Spleen (tissue), 11 donors: ENCODE data around the gene TMEM151A. TPM values are rescaled to one million over a fixed set of nuclear protein-coding genes. Genes with fewer than 3 reads are reported as not detected.

Experiments
- DNase-seq: peaks from one replicate; pipeline ENCODE4 v3.0.0-alpha.2; 2020
- H3K27ac ChIP-seq, 8 donors: fragments of 200-600 bp; sonication (generic) in 7 of 8; 1 replicate in 4 of 8; 2 replicates in 4 of 8; pipeline versions ENCODE4 v1.5.0 to v1.8.0; 2016 to 2021; ENCODE audit warnings: inconsistent platforms in 4 of 8, mild to moderate bottlenecking in 4 of 8, moderate library complexity in 1 of 8
- H3K27me3 ChIP-seq, 7 donors: fragments of 200-600 bp; sonication (generic) in 6 of 7; replicated peaks in 1 of 7; 1 replicate in 4 of 7; 2 replicates in 3 of 7; pipeline versions ENCODE4 v1.5.0 to v1.8.0; 2016 to 2021; ENCODE audit warnings: inconsistent platforms in 3 of 7, mild to moderate bottlenecking in 1 of 7
- H3K36me3 ChIP-seq, 6 donors: fragments of 200-600 bp; sonication (generic) in 5 of 6; 1 replicate in 4 of 6; 2 replicates in 2 of 6; pipeline versions ENCODE4 v1.5.0 to v1.8.0; 2016 to 2021; ENCODE audit warnings: inconsistent platforms in 2 of 6
- H3K4me1 ChIP-seq, 6 donors: fragments of 200-600 bp; sonication (generic) in 5 of 6; 1 replicate in 3 of 6; 2 replicates in 3 of 6; pipeline versions ENCODE4 v1.5.0 to v1.8.0; 2016 to 2021; ENCODE audit warnings: inconsistent platforms in 3 of 6
- H3K4me3 ChIP-seq, 8 donors: fragments of 200-600 bp; sonication (generic) in 7 of 8; 1 replicate in 4 of 8; 2 replicates in 4 of 8; pipeline versions ENCODE4 v1.5.0 to v1.8.0; 2016 to 2021; ENCODE audit warnings: inconsistent platforms in 4 of 8, mild to moderate bottlenecking in 4 of 8, moderate library complexity in 2 of 8
- H3K9me3 ChIP-seq, 8 donors: fragments of 200-600 bp; sonication (generic) in 7 of 8; 1 replicate in 4 of 8; 2 replicates in 4 of 8; pipeline versions ENCODE4 v1.5.0 to v1.8.0; 2016 to 2021; ENCODE audit warnings: inconsistent platforms in 4 of 8
- POLR2A ChIP-seq, 3 donors: fragments of 450-650 bp; IDR thresholded peaks; one replicate each; pipeline ENCODE4 v1.5.1; 2017; ENCODE audit warnings: antibody characterized with exemption in 3 of 3, mild to moderate bottlenecking in 1 of 3
- POLR2AphosphoS5 ChIP-seq, 3 donors: sonication (generic); formaldehyde crosslinking; IDR thresholded peaks; one replicate each; pipeline ENCODE4 v1.5.1; 2017; ENCODE audit warnings: antibody characterized with exemption in 3 of 3
- WGBS, 5 donors: extraction: QIAGEN DNeasy Blood & Tissue Kit in 3 of 5; methylation state at CpG; one replicate each; pipeline versions ENCODE4 v1.1.5 to v1.1.7; 2013 to 2018; 5-methylcytosine and 5-hydroxymethylcytosine counted together
- intact Hi-C: fragments of 100-400 bp; cut with DNase I; formaldehyde crosslinking; loops from one replicate; pipeline ENCODE4 v1.15.0; 2023; ENCODE audit warnings: low total_unique reads
- polyA plus RNA-seq, 3 donors: library from polyadenylated mRNA; stranded (reverse); fragments of 200-250 nt; gene quantifications; one replicate each; pipeline ENCODE4 v1.2.1, GENCODE V29; 2013
- total RNA-seq, 7 donors: library from RNA; depleted of rRNA in 3 of 7; stranded (reverse); fragments of >200 nt in 3 of 7; fragmentation: NEBNext Ultra II Directional in 4 of 7; extraction: Animal tissue kit (Norgen Biotek cat#: 25700) in 4 of 7; gene quantifications; one replicate each; pipeline versions ENCODE4 v1.1.0 to v1.2.1, GENCODE V29; 2016 to 2021
- TF ChIP-seq, protein P1 (sequence below), 11 experiments: fragments of 200-600 bp in 7 of 11; fragments of 450-650 bp in 4 of 11; sonication (generic) in 4 of 11; IDR thresholded peaks in 8 of 11; conservative IDR thresholded peaks in 3 of 11; 1 replicate in 7 of 11; 2 replicates in 4 of 11; pipeline versions ENCODE4 v1.4.0 to v1.8.0; 2016 to 2021; ENCODE audit warnings: antibody characterized with exemption in 11 of 11, inconsistent platforms in 4 of 11, mild to moderate bottlenecking in 1 of 11
- donor health status: healthy with polysubstance abuse.
- donor health status: DM: no; HTN: no; CAD: no; lungs with moderate emphysema.
- donor health status: DM: no; HTN: no; CAD: no.
- donor health status: Bipolar disorder and iron deficiency.
- donor health status: healthy.
- donor health status: DM: no; HTN: no; CAD: no.
- donor health status: DM: yes; HTN: yes; CAD: no.

TMEM151A gene
- total and polyA plus RNA-seq, 10 donors = 0.02 to 0.34 (median 0.02) TPM; not detected in 7

DNA sequence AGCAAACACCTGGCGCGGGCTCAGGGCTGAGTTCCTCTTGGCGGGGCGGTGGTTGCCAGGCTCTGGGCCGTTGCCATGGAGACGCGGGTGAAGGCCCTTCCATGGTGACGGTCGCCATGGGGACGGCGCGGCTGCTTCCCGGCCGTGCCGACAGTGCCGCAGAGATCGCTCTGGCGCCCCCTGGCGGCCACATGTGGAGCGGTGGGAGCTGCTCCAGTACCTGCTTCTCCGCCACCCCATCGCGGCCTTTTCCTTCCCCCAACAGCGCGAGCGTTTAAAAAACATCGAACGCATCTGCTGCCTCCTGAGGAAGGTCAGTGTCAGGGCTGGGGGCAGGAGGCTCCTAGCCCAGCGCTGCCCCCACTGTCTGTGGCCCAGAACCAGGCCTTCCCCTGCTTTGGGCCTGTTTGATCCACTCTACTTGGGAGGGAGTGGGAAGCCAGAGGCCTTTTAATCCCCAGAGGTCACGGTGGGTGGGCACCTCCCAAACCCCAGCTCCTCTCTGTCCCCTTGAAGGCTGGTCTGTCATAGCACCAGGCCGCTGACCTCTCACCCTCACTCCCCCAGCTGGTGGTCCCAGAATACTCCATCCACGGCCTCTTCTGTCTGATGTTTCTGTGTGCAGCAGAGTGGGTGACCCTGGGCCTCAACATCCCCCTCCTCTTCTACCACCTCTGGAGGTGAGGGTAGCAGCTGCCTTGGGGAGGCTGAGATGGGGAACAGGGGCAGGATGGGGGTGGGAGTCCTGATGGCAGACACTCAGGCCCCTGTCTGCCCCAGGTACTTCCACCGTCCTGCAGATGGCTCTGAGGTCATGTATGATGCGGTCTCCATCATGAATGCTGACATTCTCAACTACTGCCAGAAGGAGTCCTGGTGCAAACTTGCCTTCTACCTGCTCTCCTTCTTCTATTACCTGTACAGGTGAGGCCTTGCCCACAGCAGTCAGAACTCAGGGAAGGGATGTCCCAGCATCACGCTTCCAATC lies 8.9 kb upstream of the TMEM151A start:
- H3K27me3 ChIP-seq = peaks cover 0 to 17% (median 0%) of the 10 kb centered on the region in 7 donors

DNA sequence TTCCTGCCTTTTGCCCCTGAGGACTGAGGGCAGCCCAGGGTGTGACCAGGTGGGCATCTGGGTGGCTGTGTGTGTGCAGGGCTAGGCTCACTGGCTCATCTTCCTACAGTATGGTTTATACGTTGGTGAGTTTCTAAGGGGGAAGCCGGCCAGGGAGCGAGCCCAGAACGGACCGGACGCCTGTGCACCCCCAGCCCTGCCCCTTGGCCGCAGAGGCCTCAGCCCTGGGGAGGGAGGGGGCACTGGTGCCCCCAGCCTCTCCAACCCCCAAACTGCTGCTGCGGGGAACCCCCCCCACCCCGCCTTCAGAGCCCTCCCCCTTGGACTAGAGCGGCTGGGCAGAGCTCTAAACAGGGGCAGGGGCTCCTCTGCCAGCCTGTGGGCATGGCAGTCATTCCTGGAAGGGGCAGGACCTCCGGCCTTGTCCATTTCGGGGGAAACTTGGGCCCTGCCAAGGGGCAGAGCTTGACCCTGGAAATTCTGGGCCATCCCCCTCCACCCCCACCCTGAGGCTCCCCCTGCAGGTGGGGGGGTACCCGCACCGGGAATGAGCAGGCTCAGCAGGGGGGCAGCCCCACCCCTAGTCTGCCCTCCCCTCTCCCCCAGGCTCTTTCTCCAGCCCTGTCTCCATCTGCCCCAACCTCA lies 8.1 kb upstream of the TMEM151A start:
- WGBS, 5 donors = 68 to 88% (median 86%) methylated on average over 2 to 14 of the region's 14 CpGs
- intact Hi-C loops = loop anchor here (5.0 kb wide), 1 partner anchor 61 kb away; no protein-coding TSS in a partner anchor
- H3K4me1 ChIP-seq = peaks cover 15 to 72% (median 36%) of the 10 kb centered on the region in 6 donors
- peak; percentile 75 for DNase-seq
- H3K27ac ChIP-seq = no peak overlapping the region
- peaks cover 0 to 14% (median 0%) of the 10 kb centered on the region in 7 donors for H3K27me3 ChIP-seq
- H3K36me3 ChIP-seq = peaks cover 0 to 27% (median 6%) of the 10 kb centered on the region in 6 donors
- no peak overlapping the region for H3K4me3 ChIP-seq
- TF ChIP-seq, protein P1, sequence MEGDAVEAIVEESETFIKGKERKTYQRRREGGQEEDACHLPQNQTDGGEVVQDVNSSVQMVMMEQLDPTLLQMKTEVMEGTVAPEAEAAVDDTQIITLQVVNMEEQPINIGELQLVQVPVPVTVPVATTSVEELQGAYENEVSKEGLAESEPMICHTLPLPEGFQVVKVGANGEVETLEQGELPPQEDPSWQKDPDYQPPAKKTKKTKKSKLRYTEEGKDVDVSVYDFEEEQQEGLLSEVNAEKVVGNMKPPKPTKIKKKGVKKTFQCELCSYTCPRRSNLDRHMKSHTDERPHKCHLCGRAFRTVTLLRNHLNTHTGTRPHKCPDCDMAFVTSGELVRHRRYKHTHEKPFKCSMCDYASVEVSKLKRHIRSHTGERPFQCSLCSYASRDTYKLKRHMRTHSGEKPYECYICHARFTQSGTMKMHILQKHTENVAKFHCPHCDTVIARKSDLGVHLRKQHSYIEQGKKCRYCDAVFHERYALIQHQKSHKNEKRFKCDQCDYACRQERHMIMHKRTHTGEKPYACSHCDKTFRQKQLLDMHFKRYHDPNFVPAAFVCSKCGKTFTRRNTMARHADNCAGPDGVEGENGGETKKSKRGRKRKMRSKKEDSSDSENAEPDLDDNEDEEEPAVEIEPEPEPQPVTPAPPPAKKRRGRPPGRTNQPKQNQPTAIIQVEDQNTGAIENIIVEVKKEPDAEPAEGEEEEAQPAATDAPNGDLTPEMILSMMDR (IDR thresholded peaks at IDR 0.05 in 8 of 11, conservative IDR thresholded peaks at IDR 0.05 in 3 of 11) = no peak
- TF ChIP-seq POLR2AphosphoS5 (IDR thresholded peaks at IDR 0.05) (no peak), POLR2A (IDR thresholded peaks at IDR 0.05) (no peak)
- no peaks in the 10 kb centered on the region for H3K9me3 ChIP-seq

More for the DNA sequence above, 8.9 kb upstream of the TMEM151A start:
- TF ChIP-seq, protein P1 (IDR thresholded peaks at IDR 0.05 in 8 of 11, conservative IDR thresholded peaks at IDR 0.05 in 3 of 11) = peak; percentile 97 to 99 (median 99)
- TF ChIP-seq POLR2A (IDR thresholded peaks at IDR 0.05) (no peak), POLR2AphosphoS5 (IDR thresholded peaks at IDR 0.05) (peak; percentile 76 to 90 (median 84))
- 14 to 32% (median 16%) methylated on average over 14 to 35 of the region's 35 CpGs for WGBS, 5 donors
- peaks cover 0 to 27% (median 6%) of the 10 kb centered on the region in 6 donors for H3K36me3 ChIP-seq
- H3K4me3 ChIP-seq = peak overlapping the region in 1 of 8 donors; percentile 39
- peak; percentile 100 for DNase-seq
- intact Hi-C loops = loop anchor here (5.0 kb wide), 1 partner anchor 60 kb away; no protein-coding TSS in a partner anchor
- H3K4me1 ChIP-seq = peaks cover 8 to 69% (median 31%) of the 10 kb centered on the region in 6 donors
- peak overlapping the region in 4 of 8 donors; percentile 46 to 61 (median 50) for H3K27ac ChIP-seq
- no peaks in the 10 kb centered on the region for H3K9me3 ChIP-seq

DNA sequence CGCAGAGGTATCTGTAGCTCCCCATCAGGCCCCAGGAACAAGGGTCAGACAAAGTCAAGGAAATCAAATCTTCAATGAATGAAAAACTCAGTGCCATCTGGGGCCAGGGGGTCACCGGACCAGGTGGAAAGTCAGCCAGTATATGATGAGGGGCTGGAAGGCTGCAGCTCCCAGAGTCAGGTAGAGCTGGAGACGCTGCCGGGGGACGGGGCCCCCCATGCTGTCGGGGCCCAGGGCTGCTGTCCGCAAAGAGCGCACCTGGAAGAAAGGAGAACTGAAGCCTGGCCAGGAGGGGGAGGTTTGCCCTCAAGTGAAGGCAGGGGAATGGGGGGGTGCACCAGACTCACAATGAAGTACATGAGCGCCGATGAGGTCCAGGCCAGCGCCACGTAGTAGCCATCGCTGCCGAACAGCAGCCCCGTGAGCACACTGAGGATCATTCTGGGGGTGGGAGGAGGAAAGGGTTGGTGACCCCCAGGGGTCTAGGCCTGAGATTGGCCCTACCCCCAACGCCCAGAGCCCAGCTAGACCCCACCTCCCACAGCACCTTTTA lies 7.1 kb upstream of the TMEM151A start:
- Histone ChIP-seq H3K36me3 (peaks cover 0 to 27% (median 6%) of the 10 kb centered on the region in 6 donors), H3K27ac (no peak overlapping the region), H3K4me1 (peaks cover 16 to 67% (median 38%) of the 10 kb centered on the region in 6 donors), H3K9me3 (no peaks in the 10 kb centered on the region), H3K27me3 (peaks cover 0 to 4% (median 0%) of the 10 kb centered on the region in 7 donors), H3K4me3 (no peak overlapping the region)
- DNase-seq = no peak
- TF ChIP-seq POLR2A (IDR thresholded peaks at IDR 0.05) (no peak), POLR2AphosphoS5 (IDR thresholded peaks at IDR 0.05) (no peak)
- TF ChIP-seq, protein P1 (IDR thresholded peaks at IDR 0.05 in 8 of 11, conservative IDR thresholded peaks at IDR 0.05 in 3 of 11) = no peak
- WGBS, 5 donors = 89 to 94% (median 93%) methylated on average over 16 of the region's 16 CpGs
- intact Hi-C loops = loop anchor here (5.0 kb wide), 1 partner anchor 62 kb away; no protein-coding TSS in a partner anchor
